HL-60 (cell line): ENCODE data around the gene MFSD6.

Experiments used
- DNase-seq, 2 experiments: peaks; one replicate each; pipeline ENCODE4 v3.0.0-alpha.2; 2010 to 2020; ENCODE audit warnings: low read depth in 1 of 2, low spot score in 1 of 2
- H3K27ac ChIP-seq: fragments of 250-450 bp; sonication (Bioruptor Pico); replicated peaks from 2 replicates; pipeline ENCODE4 v1.5.1; 2020; ENCODE audit warnings: mild to moderate bottlenecking, moderate library complexity
- H3K27me3 ChIP-seq: fragments of 250-450 bp; sonication (Bioruptor Pico); 2 replicates; pipeline ENCODE4 v1.5.1; 2021; ENCODE audit warnings: mild to moderate bottlenecking, moderate library complexity; ENCODE audit not compliant: insufficient read depth, poor library complexity, severe bottlenecking
- H3K4me3 ChIP-seq: replicated peaks from 2 replicates; pipeline ENCODE4 v1.5.1; 2011; ENCODE audit warnings: mild to moderate bottlenecking, control low read depth, low read length; ENCODE audit not compliant: insufficient read depth
- CTCF ChIP-seq: IDR thresholded peaks from one replicate; pipeline ENCODE4 v1.5.1; 2011; ENCODE audit warnings: low read length, control low read depth, inconsistent platforms; ENCODE audit not compliant: insufficient read depth
- GABPA ChIP-seq: IDR thresholded peaks from 2 replicates; pipeline ENCODE4 v1.6.1; 2012; ENCODE audit warnings: low read depth
- POLR2AphosphoS5 ChIP-seq: IDR thresholded peaks from 2 replicates; pipeline ENCODE4 v1.6.1; 2012; ENCODE audit warnings: low read depth
- REST ChIP-seq: IDR thresholded peaks from 2 replicates; pipeline ENCODE4 v1.6.1; 2012; ENCODE audit warnings: low read depth; ENCODE audit not compliant: insufficient replicate concordance
- SPI1 ChIP-seq: IDR thresholded peaks from 2 replicates; pipeline ENCODE4 v1.6.1; 2012; ENCODE audit warnings: low read depth, mild to moderate bottlenecking, borderline replicate concordance

Gene MFSD6

GRCh38 chr2:190418727-190419126 is 10.6 kb downstream of the MFSD6 start:
- Histone ChIP-seq H3K27me3 (no peaks in the 10 kb centered on the region), H3K4me3 (no peak overlapping the region), H3K27ac (no peak overlapping the region)
- TF ChIP-seq POLR2AphosphoS5 (no peak), SPI1 (no peak), REST (no peak), CTCF (no peak), GABPA (no peak)
- DNase-seq = no peak

GRCh38 chr2:190420801-190421200 is 12.6 kb downstream of the MFSD6 start:
- Histone ChIP-seq H3K27me3 (no peaks in the 10 kb centered on the region), H3K4me3 (no peak overlapping the region), H3K27ac (no peak overlapping the region)
- no peak for TF ChIP-seq CTCF
- TF ChIP-seq GABPA = no peak
- no peak for TF ChIP-seq REST
- TF ChIP-seq POLR2AphosphoS5 = no peak
- no peak for TF ChIP-seq SPI1
- no peak for DNase-seq

- TF ChIP-seq CTCF = no peak
- TF ChIP-seq GABPA = no peak
- TF ChIP-seq SPI1 = no peak
- no peak for TF ChIP-seq POLR2AphosphoS5
- TF ChIP-seq REST = no peak
- DNase-seq = peak; percentile 25 to 54
These were observed 17.2 kb downstream of the MFSD6 start for GRCh38 chr2:190425221-190425866.

More at GRCh38 chr2:190425221-190425866, 17.2 kb downstream of the MFSD6 start:
- no peak overlapping the region for H3K4me3 ChIP-seq
- no peaks in the 10 kb centered on the region for H3K27me3 ChIP-seq
- no peak overlapping the region for H3K27ac ChIP-seq
